Urinary bladder (tissue), 4 donors: ENCODE measurements around the gene KRTAP1-5. TPM values are rescaled to one million over a fixed set of nuclear protein-coding genes. Genes with fewer than 3 reads are reported as not detected.
"Not testable (repeated sequence)": the region's sequence is repeated elsewhere in the genome, so short reads cannot be mapped to it uniquely, and the experiment has no call there.

Source experiments
- DNase-seq: peaks from one replicate; pipeline ENCODE4 v3.0.0-alpha.2; 2015; ENCODE audit errors: extremely low spot score
- H3K27ac ChIP-seq: one replicate; pipeline ENCODE4 v1.5.1; 2013; ENCODE audit warnings: low read depth, mild to moderate bottlenecking, moderate library complexity
- H3K36me3 ChIP-seq: one replicate; pipeline ENCODE4 v1.6.1; 2013; ENCODE audit warnings: mild to moderate bottlenecking, moderate library complexity; ENCODE audit not compliant: insufficient read depth
- H3K4me1 ChIP-seq: one replicate; pipeline ENCODE4 v1.6.1; 2013; ENCODE audit warnings: mild to moderate bottlenecking, moderate library complexity; ENCODE audit not compliant: insufficient read depth
- H3K4me3 ChIP-seq: one replicate; pipeline ENCODE4 v1.5.1; 2013; ENCODE audit warnings: low read depth, low read length
- WGBS: extraction: QIAGEN DNeasy Blood & Tissue Kit; methylation state at CpG from one replicate; pipeline ENCODE4 v1.1.7; 2013; 5-methylcytosine and 5-hydroxymethylcytosine counted together
- polyA plus RNA-seq: library from polyadenylated mRNA; stranded (reverse); fragments of 200-250 nt; gene quantifications from one replicate; pipeline ENCODE4 v1.2.3, GENCODE V29; 2013
- total RNA-seq: library from RNA; depleted of rRNA; stranded (reverse); fragments of >200 nt; gene quantifications from one replicate; pipeline ENCODE4 v1.2.3, GENCODE V29; 2014
- donor health status: healthy with polysubstance abuse.
- donor health status: healthy.

KRTAP1-5 gene, protein sequence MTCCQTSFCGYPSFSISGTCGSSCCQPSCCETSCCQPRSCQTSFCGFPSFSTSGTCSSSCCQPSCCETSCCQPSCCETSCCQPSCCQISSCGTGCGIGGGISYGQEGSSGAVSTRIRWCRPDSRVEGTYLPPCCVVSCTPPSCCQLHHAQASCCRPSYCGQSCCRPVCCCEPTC
- not detected for total RNA-seq
- polyA plus RNA-seq: 0.11 TPM

DNA sequence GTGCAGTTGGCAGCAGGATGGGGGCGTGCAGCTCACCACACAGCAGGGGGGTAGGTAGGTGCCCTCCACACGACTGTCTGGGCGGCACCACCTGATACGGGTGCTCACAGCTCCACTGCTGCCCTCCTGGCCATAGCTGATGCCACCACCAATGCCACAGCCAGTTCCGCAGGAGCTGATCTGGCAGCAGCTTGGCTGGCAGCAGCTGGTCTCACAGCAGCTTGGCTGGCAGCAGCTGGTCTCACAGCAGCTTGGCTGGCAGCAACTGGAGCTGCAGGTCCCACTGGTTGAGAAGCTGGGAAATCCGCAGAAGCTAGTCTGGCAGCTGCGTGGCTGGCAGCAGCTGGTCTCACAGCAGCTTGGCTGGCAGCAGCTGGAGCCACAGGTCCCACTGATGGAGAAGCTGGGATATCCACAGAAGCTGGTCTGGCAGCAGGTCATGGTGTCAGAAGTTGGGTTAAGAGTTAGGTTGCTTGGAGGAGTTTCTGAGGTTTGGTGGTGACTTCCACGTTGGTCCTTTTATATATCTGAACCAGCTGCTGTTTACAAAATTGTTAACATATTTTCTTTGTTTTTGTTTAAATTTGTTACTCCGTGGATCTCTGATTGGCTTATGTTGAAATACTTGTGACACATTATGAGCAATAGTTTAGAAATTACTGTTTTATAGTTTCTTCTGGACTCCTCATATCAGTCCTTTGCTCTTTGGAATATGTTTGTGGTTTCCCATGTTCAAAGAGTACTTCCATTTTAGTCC, at the start of gene KRTAP1-5:
Gene KRTAP1-5 (minus strand): TSS at position 494 of the 757 bp plus-strand sequence. CDS start 53 bp downstream, at position 441.
- Histone ChIP-seq H3K4me3 (no peak within 1 kb of the TSS), H3K36me3 (no peaks in the 10 kb centered on the region), H3K27ac (no peak within 1 kb of the TSS), H3K4me1 (no peaks in the 10 kb centered on the region)
- no peak for DNase-seq
- WGBS: 67% methylated on average over 9 of the region's 9 CpGs

DNA sequence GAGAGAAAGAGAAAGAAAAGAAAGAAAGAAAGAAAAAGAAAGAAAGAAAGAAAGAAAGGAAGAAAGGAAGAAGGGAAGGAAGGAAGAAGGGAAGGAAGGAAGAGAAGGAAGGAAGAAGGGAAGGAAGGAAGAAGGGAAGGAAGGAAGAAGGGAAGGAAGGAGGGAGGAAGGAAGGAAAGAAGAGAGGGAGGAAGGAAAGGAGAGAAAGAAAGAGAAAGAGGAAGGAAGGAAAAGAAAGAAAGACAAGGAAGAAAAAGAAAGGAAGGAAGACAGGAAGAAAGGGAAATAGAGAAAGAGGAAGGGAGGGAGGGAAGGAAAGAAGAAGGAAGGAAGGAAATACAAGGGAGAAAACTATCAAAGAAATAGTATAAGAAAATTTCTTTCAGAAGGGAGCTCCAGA, 49.8 kb upstream of the KRTAP1-5 start:
- DNase-seq: no peak
- H3K36me3 ChIP-seq: no peaks in the 10 kb centered on the region
- no peak overlapping the region for H3K4me3 ChIP-seq
- no peak overlapping the region for H3K27ac ChIP-seq
- H3K4me1 ChIP-seq: no peaks in the 10 kb centered on the region

DNA sequence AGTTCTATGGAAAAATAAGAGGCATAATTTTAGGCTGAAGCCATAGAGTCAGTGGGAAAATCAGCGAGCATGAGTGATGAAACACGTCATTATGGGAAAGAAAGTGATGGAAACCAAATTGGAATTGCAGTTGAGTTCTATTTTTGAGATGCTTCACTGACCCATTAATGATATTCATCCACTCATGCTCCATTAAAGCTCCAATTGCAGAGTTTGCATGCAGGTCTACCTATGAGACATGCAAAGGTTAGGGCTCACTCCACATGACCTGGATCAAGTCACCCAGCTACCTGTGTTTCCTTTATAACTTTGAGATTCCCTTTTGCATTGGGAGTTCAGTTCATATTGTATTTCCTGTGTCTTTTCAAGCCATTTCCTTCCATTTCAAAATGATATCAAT, 46.7 kb upstream of the KRTAP1-5 start:
- H3K4me1 ChIP-seq: no peaks in the 10 kb centered on the region
- no peak overlapping the region for H3K27ac ChIP-seq
- no peaks in the 10 kb centered on the region for H3K36me3 ChIP-seq
- no peak for DNase-seq
- no peak overlapping the region for H3K4me3 ChIP-seq
- WGBS: 91% methylated on average over 2 of the region's 2 CpGs

DNA sequence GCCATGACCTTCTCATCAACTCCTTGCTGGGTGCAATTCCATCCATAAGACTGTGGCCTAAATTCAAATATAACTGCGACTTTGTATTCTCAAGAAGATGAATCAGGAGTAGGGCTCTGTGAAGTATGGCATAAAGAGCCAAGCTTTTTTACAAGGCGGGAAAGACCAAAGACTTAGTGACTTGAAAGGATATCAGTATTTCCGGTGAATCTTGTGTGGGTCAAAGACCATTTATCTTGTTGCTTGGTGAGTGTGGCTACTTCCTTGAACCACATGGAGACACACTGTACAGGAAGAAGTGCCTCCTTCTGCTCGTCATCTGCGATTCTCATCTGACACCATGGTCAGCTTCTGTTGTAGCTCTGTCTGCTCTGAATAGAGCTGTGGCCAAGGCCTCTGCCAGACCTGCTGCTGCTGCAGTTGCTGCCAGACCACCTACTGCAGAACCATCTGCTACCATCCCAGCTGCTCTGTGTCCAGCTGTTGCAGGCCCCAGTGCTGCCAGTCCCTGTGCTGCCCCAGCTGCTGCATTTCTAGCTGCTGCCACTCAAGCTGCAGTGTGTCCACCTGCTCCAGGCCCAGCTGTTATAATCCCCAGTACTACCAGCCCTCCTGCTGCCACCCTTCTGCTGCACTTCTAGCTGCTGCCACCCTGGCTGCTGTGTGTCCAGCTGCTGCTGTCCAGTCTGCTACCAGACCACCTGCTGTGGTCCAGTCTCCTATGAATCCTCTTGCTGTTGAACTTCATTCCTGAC, 44.8 kb upstream of the KRTAP1-5 start:
- no peak overlapping the region for H3K4me3 ChIP-seq
- no peak for DNase-seq
- WGBS: 80% methylated on average over 5 of the region's 5 CpGs
- no peak overlapping the region for H3K27ac ChIP-seq
- H3K4me1 ChIP-seq: no peaks in the 10 kb centered on the region
- H3K36me3 ChIP-seq: no peaks in the 10 kb centered on the region

DNA sequence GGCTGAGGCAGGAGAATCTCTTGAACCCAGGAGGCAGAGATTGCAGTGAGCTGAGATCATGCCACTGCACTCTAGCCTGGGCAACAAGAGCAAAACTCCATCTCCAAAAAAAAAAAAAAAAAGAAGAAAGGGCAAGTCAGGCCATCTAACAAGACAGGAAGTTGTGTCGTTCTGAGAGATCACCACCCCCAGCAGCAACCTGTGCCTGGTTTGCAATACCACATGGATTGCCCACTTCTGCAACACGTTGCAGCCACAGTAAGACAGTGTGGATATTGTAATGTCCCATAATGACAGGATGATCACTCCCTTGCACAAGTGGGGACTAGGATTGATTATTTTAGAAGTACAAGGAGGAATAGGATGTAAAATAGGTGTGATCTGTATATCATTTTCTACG, 42.0 kb upstream of the KRTAP1-5 start:
- 77% methylated on average over 3 of the region's 3 CpGs for WGBS
- Histone ChIP-seq H3K36me3 (no peaks in the 10 kb centered on the region), H3K27ac (no peak overlapping the region), H3K4me3 (no peak overlapping the region), H3K4me1 (no peaks in the 10 kb centered on the region)
- no peak for DNase-seq

DNA sequence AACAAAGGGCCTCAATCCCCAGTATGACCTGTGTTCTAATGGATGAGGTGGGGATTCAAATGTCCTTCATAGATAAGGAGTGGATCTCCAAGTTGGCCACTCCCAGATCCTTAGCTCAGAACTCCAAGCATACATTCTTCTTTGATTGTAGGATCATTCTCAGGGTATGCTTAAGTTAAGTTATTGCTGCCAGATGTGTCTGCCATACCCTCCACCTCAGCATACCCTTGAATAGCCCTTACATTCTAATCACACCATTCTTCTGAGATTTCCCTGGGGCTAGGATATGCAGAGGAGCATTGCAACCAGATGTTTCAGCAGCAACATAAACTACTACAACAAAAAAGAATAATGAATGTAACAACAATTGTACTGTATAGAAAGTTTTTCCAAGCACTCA, 40.3 kb upstream of the KRTAP1-5 start:
- H3K4me1 ChIP-seq: no peaks in the 10 kb centered on the region
- H3K36me3 ChIP-seq: no peaks in the 10 kb centered on the region
- no peak overlapping the region for H3K27ac ChIP-seq
- no peak for DNase-seq
- no peak overlapping the region for H3K4me3 ChIP-seq

DNA sequence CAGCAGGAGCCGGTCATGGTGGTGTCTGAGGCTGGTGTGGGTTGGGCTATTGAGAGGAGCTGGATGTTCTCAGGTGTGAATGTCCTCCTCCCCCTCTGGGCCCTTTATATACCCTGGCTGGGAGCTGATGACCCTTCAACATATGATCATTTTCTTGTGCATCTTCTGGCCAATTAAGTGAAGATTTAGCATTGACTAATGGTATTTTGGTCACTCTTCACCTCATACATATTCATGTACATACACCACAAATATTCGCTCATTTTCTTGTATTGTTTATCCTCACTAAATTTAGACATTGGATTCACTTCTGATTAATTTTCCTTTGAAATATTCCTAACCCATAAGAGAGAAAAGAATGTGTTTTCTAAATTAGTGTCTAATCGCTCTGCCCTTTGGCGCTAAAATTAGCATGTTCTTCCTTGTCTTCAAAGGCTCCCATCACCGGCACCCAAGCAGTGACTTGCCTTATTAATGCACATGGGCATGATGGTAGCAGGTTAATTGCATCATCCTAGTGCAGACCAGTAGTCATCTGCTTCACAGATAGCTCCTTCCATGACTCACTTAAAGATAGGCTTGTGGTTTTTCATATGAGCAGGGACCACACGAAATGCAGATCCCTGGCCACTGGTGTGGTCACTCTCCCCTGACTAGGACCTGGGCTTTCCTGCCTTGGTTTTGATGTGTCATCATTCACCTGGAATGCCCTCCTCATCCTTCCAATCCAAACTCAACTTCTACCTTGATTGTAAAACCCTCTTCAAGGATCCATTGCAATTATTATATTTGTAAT, 39.0 kb upstream of the KRTAP1-5 start, which contains the start of gene KRTAP2-4:
Gene KRTAP2-4 (minus strand): TSS at position 51 of the 796 bp plus-strand sequence. CDS start 34 bp downstream, at position 17.
- Histone ChIP-seq H3K27ac (no peak within 1 kb of the TSS), H3K36me3 (no peaks in the 10 kb centered on the region), H3K4me1 (no peaks in the 10 kb centered on the region), H3K4me3 (no peak within 1 kb of the TSS)
- 83% methylated on average over 6 of the region's 6 CpGs for WGBS
- no peak for DNase-seq

DNA sequence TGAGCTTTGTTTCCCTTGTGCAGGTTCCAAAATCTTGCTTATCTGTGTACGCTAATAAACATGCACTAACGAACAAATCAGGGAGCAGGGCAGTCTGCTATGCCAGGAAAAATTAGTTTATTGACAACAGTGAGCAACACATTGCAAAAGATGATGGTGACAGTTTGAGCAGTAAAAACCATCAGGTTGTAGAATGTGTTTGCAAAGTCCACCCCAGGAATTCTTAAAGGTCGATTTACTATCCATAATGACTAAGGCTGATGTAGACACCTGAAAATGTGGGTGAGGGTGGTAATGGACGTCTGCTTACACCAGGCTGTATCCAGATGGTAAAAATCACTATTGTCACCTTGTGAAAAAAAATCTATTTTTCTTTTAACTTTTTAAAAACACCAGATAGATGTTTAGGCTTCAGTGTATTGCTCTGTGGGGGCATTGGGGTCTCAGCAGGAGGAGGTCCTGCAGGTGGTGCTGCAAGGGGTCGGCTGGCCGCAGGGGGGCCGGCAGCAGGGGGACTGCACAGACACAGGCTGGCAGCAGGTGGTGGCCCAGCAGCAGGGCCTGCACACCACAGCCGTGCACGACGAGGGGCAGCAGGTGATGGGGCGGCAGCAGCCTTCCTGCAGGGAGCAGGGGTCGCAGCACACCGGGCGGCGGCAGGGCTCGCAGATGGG, 38.1 kb upstream of the KRTAP1-5 start:
- H3K4me1 ChIP-seq, H3K36me3 ChIP-seq, H3K4me3 ChIP-seq, H3K27ac ChIP-seq, DNase-seq: not testable (repeated sequence)
- 69% methylated on average over 7 of the region's 16 CpGs for WGBS

DNA sequence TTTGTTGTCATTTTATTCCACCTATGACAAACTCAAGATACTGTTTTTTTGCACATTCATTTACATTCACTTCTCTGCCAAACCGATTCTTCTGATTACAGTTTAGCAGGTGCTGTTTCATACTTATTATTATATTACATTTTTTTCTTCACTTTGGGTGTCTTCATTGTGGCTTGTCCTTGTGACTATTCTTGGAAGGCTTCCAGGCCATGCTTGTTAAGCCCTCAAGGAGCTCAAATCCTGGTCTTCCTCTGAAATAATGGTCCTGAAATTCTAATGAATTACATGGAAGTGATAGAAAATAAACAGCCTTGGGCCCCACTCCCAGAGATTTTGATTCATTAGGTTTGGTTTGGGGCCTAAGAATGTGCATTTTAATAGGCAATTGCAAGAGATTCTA, 37.3 kb upstream of the KRTAP1-5 start:
- no peak overlapping the region for H3K4me3 ChIP-seq
- H3K4me1 ChIP-seq: no peaks in the 10 kb centered on the region
- H3K36me3 ChIP-seq: no peaks in the 10 kb centered on the region
- no peak for DNase-seq
- WGBS: 85% methylated on average over 1 of the region's 1 CpG
- H3K27ac ChIP-seq: no peak overlapping the region

DNA sequence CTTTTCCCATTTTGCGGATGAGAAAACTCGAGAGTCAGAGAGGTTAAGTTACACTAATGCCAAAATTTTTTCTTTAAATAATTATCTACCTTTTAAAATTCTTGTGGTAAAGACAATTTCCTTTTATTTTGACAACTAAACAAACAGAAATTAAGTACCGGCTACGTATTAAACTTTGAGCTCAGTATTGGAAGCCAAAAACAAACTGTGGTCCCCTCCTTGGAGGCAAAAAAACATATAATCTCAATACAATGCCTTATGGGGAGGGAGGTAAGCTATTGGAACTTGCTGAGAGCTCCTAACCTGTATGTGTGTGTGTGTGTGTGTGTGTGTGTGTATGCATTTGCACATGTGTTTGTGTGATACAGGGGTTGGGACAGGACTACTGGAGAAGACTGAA, 36.4 kb upstream of the KRTAP1-5 start:
- Histone ChIP-seq H3K27ac (no peak overlapping the region), H3K36me3 (no peaks in the 10 kb centered on the region), H3K4me1 (no peaks in the 10 kb centered on the region), H3K4me3 (no peak overlapping the region)
- 71% methylated on average over 4 of the region's 4 CpGs for WGBS
- no peak for DNase-seq

DNA sequence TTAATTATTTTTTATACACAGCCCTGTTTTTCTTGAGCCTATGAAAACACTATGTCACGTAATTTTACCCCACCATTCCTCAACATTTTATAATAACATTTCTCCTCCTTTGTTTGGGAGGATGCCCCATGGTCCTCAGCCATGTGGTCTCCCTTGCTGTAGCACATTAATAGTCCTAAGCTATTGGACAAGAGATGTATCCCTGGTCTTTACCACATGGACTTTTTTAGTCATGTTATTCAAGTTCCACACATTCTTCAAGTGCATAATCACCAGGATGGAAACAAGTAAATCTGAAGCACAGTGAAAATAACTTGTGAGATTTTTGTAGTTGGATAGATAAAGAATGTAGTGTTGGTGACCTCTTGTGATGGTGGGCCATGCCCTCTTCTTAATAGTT, 35.0 kb upstream of the KRTAP1-5 start:
- no peaks in the 10 kb centered on the region for H3K4me1 ChIP-seq
- no peaks in the 10 kb centered on the region for H3K36me3 ChIP-seq
- no peak overlapping the region for H3K4me3 ChIP-seq
- DNase-seq: no peak
- H3K27ac ChIP-seq: no peak overlapping the region
- 65% methylated on average over 1 of the region's 1 CpG for WGBS

DNA sequence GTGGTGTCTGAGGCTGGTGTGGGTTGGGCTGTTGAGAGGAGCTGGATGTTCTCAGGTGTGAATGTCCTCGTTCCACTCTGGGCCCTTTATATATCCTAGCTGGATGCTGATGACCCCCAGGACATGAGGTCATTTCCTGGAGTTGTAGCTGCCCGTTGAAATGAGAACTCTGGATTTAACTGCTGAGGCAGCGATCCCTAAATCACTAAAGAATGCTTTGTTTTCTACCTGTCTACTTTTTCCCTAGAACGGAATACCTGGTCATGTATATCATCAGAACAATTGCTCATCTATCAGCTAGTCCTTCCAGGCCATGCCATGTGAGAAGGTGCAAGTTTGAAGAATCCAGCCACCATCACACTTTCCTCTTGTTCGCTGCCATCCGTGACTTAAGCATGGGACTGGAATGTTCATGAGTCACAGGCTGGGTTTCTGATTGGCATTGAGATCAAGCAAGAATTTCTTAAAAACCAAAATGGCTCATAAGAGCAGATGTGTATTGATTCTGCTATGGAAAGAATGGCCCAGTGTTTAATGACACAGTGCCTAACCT, 33.1 kb upstream of the KRTAP1-5 start, which contains the start of gene KRTAP2-3:
Gene KRTAP2-3 (minus strand): TSS at position 63 of the 553 bp plus-strand sequence. CDS start 64 bp downstream, outside the sequence.
- H3K27ac ChIP-seq: no peak within 1 kb of the TSS
- no peaks in the 10 kb centered on the region for H3K36me3 ChIP-seq
- H3K4me1 ChIP-seq: no peaks in the 10 kb centered on the region
- no peak for DNase-seq
- 66% methylated on average over 6 of the region's 6 CpGs for WGBS
- no peak within 1 kb of the TSS for H3K4me3 ChIP-seq
